Muscle layer of colon (tissue), 2 donors: Measurements from ENCODE around the gene RXRA.

Experiments used
- H3K27ac ChIP-seq: one replicate; pipeline ENCODE4 v1.7.0; 2013; ENCODE audit warnings: low read depth, mild to moderate bottlenecking, low read length, moderate library complexity
- H3K27me3 ChIP-seq, 2 donors: one replicate each; pipeline ENCODE4 v1.7.0; 2013; ENCODE audit warnings: low read length in 2 of 2, mild to moderate bottlenecking in 2 of 2; ENCODE audit not compliant: insufficient read depth in 2 of 2, control insufficient read depth in 1 of 2
- H3K36me3 ChIP-seq: one replicate; pipeline ENCODE4 v1.7.0; 2013; ENCODE audit warnings: mild to moderate bottlenecking, low read length; ENCODE audit not compliant: insufficient read depth
- H3K4me1 ChIP-seq: one replicate; pipeline ENCODE4 v1.7.0; 2013; ENCODE audit warnings: mild to moderate bottlenecking, low read length; ENCODE audit not compliant: insufficient read depth
- H3K4me3 ChIP-seq, 2 donors: one replicate each; pipeline ENCODE4 v1.7.0; 2013; ENCODE audit warnings: low read length in 2 of 2, low read depth in 1 of 2, mild to moderate bottlenecking in 1 of 2, moderate library complexity in 1 of 2
- H3K9ac ChIP-seq: one replicate; pipeline ENCODE4 v1.7.0; 2013; ENCODE audit warnings: low read length
- H3K9me3 ChIP-seq: one replicate; pipeline ENCODE4 v1.7.0; 2013; ENCODE audit warnings: mild to moderate bottlenecking, low read length
- donor health status: abdominal sarcoma.
- donor health status: Adenocarcinoma of cecum.

Gene RXRA

DNA sequence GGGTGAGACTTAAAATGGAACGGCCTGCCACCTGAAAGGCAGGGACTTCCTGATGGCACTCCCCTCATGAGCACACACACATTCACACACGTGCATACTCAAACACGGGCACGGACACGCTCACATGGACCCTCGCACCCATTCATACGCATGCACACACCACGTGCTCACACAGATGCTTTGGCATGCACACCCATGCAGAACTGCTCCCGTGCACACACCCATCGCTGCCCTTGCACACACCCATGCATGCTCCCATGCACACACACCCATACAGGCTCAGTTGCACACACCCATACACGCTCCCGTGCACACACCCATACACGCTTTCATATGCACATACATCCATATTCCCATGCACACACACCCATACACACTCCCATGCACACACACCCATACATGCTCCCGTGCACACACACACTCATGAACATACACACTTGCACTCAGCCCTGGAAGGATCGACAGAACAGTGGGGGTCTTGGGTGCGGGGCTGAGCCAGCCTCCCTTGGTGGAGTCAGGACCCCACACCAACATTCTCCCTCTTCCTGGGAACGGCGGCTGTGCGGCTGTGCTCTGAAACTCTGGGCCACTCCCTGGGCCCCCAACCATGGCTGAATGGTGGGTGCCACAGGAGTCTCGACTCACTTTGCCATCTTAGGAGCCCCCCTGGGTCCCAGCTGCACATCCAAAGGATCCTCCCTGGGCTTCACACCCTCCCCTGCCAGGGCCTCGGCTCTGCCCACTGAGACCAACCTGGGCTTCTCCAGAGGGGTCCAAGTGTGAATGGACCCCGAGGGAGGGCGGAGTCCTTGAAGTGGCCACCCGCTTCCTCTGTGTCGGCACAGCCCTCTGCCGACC lies 115.2 kb downstream of the RXRA start:
- Histone ChIP-seq H3K36me3 (peaks cover 6% of the 10 kb centered on the region), H3K9me3 (no peaks in the 10 kb centered on the region), H3K4me1 (peaks cover 42% of the 10 kb centered on the region), H3K4me3 (no peak overlapping the region), H3K9ac (no peak overlapping the region), H3K27ac (no peak overlapping the region), H3K27me3 (peaks cover 0 to 17% of the 10 kb centered on the region in 2 donors)

DNA sequence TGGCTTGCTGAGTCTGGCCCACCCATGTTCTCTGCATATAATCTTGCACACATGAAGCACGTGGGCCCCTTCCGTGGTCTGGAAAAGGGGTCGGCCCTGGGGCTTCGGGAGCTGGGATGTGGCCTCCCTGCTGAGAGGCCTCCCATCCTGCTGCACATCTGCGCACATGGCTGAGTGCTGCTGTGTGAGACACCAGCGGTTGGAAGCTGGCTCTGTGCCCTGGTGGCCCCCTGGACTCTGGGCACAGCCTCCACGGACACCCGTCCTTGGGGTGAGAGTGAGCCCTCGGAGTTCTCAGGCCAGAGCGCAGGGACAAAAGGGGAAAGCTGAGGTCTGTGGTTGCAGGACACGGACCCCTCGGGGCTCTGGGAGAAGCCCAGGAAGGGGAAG lies 115.8 kb downstream of the RXRA start:
- no peak overlapping the region for H3K9ac ChIP-seq
- H3K27me3 ChIP-seq, result peaks cover 0 to 17% of the 10 kb centered on the region in 2 donors
- H3K9me3 ChIP-seq, result no peaks in the 10 kb centered on the region
- peaks cover 35% of the 10 kb centered on the region for H3K4me1 ChIP-seq
- peaks cover under 1% of the 10 kb centered on the region for H3K36me3 ChIP-seq
- H3K27ac ChIP-seq, result no peak overlapping the region
- H3K4me3 ChIP-seq, result no peak overlapping the region

- Histone ChIP-seq H3K9ac (no peak overlapping the region), H3K27me3 (peaks cover 0 to 17% of the 10 kb centered on the region in 2 donors), H3K4me3 (no peak overlapping the region), H3K27ac (no peak overlapping the region), H3K4me1 (peaks cover 30% of the 10 kb centered on the region), H3K9me3 (no peaks in the 10 kb centered on the region), H3K36me3 (no peaks in the 10 kb centered on the region)
Observed at GRCh38 chr9:134442486-134443173, 116.4 kb downstream of the RXRA start.

- Histone ChIP-seq H3K27me3 (peaks cover 0 to 17% of the 10 kb centered on the region in 2 donors), H3K4me3 (no peak overlapping the region), H3K27ac (no peak overlapping the region), H3K9me3 (no peaks in the 10 kb centered on the region), H3K4me1 (peaks cover 23% of the 10 kb centered on the region), H3K9ac (no peak overlapping the region), H3K36me3 (no peaks in the 10 kb centered on the region)
Observed at GRCh38 chr9:134443174-134444037, 117.2 kb downstream of the RXRA start.

DNA sequence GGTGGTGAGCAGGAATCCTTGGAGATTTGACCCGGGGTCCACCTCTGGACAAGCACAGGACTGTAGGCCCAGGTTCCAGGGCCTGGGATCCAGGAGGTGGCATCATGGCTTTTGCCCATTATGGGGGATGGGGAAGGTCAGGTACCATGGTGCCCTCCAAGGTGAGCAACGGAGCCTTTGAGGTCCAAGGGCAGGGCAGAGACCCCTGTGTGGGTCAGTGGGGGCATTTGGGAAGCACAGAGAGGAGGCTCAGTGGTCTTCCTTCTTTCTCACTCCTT lies 117.7 kb downstream of the RXRA start:
- H3K27ac ChIP-seq, result no peak overlapping the region
- H3K4me1 ChIP-seq, result peaks cover 23% of the 10 kb centered on the region
- H3K36me3 ChIP-seq, result no peaks in the 10 kb centered on the region
- no peak overlapping the region for H3K4me3 ChIP-seq
- no peaks in the 10 kb centered on the region for H3K9me3 ChIP-seq
- peaks cover 0 to 17% of the 10 kb centered on the region in 2 donors for H3K27me3 ChIP-seq
- H3K9ac ChIP-seq, result no peak overlapping the region

GRCh38 chr9:134445000-134445399 lies 118.7 kb downstream of the RXRA start:
- no peak overlapping the region for H3K4me3 ChIP-seq
- no peak overlapping the region for H3K9ac ChIP-seq
- no peaks in the 10 kb centered on the region for H3K9me3 ChIP-seq

DNA sequence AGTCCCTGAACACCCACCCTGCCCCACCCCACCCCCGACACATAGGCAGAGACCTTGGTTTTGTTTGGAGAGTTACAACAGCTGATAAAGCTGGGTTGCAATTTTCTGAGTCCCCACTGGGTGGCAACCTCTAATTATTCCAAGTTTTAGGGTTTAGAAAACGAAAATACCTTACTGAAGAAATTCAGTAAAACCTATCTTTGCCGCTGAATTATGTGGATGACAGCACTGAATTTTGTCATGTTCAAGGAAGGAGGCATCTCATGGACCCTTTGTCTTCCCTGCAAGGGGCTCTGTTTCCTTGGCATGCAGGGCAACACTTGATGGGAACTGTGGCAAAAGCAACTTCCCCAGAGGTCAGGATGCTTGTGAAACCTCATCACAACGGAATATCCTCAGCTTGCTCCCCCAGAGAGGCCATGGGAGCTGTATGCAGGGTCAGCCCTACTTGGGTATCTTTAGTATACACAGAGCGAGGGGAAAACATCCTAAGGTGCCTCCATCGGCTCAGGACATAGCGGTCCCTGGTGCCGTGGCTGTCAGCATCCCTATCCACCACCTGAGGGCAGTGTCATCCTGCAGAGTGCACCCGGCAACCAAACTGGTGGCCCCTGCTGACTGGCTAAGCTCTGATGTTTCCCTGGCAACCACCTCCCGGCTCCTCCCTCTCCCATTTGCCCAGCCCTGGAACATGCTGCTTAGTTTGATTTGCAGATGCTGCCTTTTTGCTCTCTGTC lies 123.1 kb downstream of the RXRA start:
- H3K27ac ChIP-seq, result no peak overlapping the region
- no peaks in the 10 kb centered on the region for H3K9me3 ChIP-seq
- no peaks in the 10 kb centered on the region for H3K4me1 ChIP-seq
- H3K9ac ChIP-seq, result no peak overlapping the region
- no peak overlapping the region for H3K4me3 ChIP-seq
- H3K27me3 ChIP-seq, result no peaks in the 10 kb centered on the region
- H3K36me3 ChIP-seq, result no peaks in the 10 kb centered on the region

More at GRCh38 chr9:134445000-134445399, 118.7 kb downstream of the RXRA start:
- H3K4me1 ChIP-seq, result peaks cover 23% of the 10 kb centered on the region
- no peaks in the 10 kb centered on the region for H3K36me3 ChIP-seq
- H3K27me3 ChIP-seq, result peaks cover 0 to 17% of the 10 kb centered on the region in 2 donors
- H3K27ac ChIP-seq, result no peak overlapping the region

DNA sequence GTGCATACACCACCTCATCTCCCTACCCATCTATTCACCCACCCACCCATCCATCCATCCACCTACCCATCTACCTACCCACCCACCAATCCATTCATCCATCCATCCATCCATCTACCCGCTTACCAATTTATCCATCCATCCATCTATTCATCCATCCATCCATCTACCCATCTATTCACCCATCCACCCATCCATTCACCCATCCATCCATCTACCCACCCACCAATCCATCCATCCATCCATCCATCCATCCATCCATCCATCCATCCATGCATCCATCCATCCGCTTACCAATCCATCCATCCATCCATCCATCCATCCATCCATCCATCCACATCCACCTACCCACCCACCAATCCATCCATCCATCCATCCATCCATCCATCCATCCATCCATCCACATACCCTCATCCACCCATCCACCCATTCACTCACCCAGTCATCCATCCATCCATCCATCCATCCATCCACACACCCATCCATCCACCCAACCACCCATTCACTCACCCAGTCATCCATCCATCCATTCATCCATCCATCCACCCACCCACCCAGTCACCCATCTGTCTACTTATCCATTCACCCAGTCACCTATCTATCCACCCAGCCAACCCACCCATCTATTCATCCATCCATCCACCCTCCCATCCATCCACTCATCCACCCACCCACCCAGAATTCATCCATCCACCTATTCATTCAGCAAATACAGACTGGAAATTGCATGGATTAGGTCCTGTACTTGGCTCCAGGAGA lies 125.6 kb downstream of the RXRA start:
- no peaks in the 10 kb centered on the region for H3K9me3 ChIP-seq
- no peaks in the 10 kb centered on the region for H3K27me3 ChIP-seq
- H3K4me3 ChIP-seq, result no peak overlapping the region
- peaks cover 20% of the 10 kb centered on the region for H3K4me1 ChIP-seq
- H3K9ac ChIP-seq, result no peak overlapping the region
- H3K36me3 ChIP-seq, result no peaks in the 10 kb centered on the region
- no peak overlapping the region for H3K27ac ChIP-seq

- Histone ChIP-seq H3K4me3 (no peak overlapping the region), H3K9me3 (no peaks in the 10 kb centered on the region), H3K27ac (no peak overlapping the region), H3K27me3 (no peaks in the 10 kb centered on the region), H3K36me3 (no peaks in the 10 kb centered on the region), H3K4me1 (peaks cover 27% of the 10 kb centered on the region), H3K9ac (no peak overlapping the region)
Observed at GRCh38 chr9:134452728-134453127, 126.5 kb downstream of the RXRA start.

DNA sequence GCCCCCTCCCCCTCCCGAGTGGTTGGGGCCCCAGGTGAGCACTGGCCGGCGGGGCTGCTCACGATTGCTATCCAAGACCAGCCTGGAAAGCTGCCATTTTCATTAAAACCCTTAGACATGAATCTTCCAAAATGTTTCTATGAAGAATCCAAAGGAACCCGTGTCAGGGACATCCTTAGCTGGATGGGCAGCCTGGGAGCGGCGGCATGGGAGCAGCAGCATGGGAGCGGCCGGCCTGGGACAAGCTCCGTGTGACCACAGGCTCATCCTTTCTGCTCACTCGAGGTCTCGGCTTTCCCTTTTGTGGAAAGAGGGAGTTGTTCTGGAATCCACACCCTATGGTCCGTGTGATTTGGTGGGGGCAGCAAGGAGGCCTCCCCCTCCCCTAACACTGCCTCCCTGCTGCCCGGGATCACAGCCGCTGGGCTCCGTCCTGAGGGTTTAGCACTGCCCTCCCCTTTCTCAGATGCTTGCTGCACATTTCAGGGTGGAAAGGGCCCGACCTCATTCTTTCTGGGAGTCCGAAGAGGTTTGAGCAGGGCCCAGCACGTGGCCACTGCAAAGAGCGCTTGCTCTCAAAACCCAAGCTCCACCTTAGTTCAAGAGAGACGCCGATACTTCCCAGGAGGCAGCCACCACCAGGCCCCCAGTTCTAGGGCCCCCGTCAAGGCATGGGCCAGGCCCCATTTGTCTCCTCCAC lies 127.7 kb downstream of the RXRA start:
- H3K36me3 ChIP-seq, result no peaks in the 10 kb centered on the region
- H3K4me3 ChIP-seq, result no peak overlapping the region
- no peak overlapping the region for H3K27ac ChIP-seq
- no peaks in the 10 kb centered on the region for H3K27me3 ChIP-seq
- peaks cover 37% of the 10 kb centered on the region for H3K4me1 ChIP-seq
- no peak overlapping the region for H3K9ac ChIP-seq
- H3K9me3 ChIP-seq, result no peaks in the 10 kb centered on the region
